ENCODE data around the gene ADAT2.

- TF ChIP-seq CTCF (IDR thresholded peaks at IDR 0.05; ENCODE audit: low read length) (no peak), EZH2 (optimal IDR thresholded peaks at IDR 0.05; ENCODE audit: low read depth, low read length) (no peak)
Measured at GRCh38 chr6:143374014-143374413, 76.5 kb downstream of the ADAT2 start.
